Nephron (organoid): ENCODE measurements around the gene SLC5A3.

Source experiments
- H3K27ac Mint-ChIP-seq, 3 experiments: 2 replicates each; pipeline ENCODE4 v1.8.0; 2020; ENCODE audit warnings: mixed read lengths in 3 of 3, mild to moderate bottlenecking in 2 of 3, moderate library complexity in 1 of 3
- H3K27me3 Mint-ChIP-seq: 2 replicates; pipeline ENCODE4 v1.8.0; 2021; ENCODE audit warnings: low read depth, mild to moderate bottlenecking, moderate library complexity, mixed read lengths
- H3K36me3 Mint-ChIP-seq: 2 replicates; pipeline ENCODE4 v1.8.0; 2020; ENCODE audit warnings: low read depth, mixed read lengths
- H3K4me1 Mint-ChIP-seq: 2 replicates; pipeline ENCODE4 v1.8.0; 2020; ENCODE audit warnings: mixed read lengths
- H3K4me3 Mint-ChIP-seq, 3 experiments: 2 replicates each; pipeline ENCODE4 v1.8.0; 2020; ENCODE audit warnings: mild to moderate bottlenecking in 3 of 3, mixed read lengths in 3 of 3, moderate library complexity in 2 of 3
- H3K9me3 Mint-ChIP-seq: 2 replicates; pipeline ENCODE4 v1.8.0; 2020; ENCODE audit warnings: mixed read lengths
- TF ChIP-seq, protein P1 (sequence below), 3 experiments: fragments of 200-600 bp; sonication (generic); IDR thresholded peaks; one replicate each; pipeline ENCODE4 v1.5.0; 2021; ENCODE audit warnings: antibody characterized with exemption in 3 of 3; ENCODE audit not compliant: unreplicated experiment in 3 of 3

Gene SLC5A3

DNA sequence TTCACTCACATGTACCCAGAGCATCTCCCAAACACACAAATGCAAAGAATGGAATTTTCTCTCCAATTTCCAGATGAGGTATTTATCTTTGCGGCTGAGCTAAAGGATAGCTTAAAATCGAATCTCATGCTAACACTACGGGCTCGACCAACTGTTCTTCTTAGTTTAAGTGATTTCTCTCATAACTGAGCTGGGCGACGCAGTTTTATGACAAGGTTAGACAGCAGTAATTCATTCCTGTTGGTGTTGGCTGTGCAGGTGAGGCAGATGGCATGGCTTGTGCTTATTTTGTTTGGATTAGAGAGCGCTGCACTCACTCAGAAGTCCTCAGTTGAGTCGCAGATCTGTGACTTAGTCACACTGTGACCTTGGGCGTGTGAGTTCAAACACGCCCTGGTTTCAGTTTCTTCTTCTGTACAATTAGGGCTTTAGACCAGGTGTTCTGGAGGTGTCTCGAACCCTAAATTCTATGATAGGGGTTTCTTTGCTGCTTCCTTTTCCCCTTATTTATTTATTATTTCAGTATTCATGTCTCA is 41.5 kb upstream of the SLC5A3 start:
- Mint-ChIP-seq H3K4me1 (peaks cover 10% of the 10 kb centered on the region), H3K4me3 (no peak overlapping the region), H3K36me3 (peaks cover 4% of the 10 kb centered on the region), H3K9me3 (peaks cover 7% of the 10 kb centered on the region), H3K27me3 (peaks cover 4% of the 10 kb centered on the region), H3K27ac (no peak overlapping the region)
- TF ChIP-seq, protein P1, sequence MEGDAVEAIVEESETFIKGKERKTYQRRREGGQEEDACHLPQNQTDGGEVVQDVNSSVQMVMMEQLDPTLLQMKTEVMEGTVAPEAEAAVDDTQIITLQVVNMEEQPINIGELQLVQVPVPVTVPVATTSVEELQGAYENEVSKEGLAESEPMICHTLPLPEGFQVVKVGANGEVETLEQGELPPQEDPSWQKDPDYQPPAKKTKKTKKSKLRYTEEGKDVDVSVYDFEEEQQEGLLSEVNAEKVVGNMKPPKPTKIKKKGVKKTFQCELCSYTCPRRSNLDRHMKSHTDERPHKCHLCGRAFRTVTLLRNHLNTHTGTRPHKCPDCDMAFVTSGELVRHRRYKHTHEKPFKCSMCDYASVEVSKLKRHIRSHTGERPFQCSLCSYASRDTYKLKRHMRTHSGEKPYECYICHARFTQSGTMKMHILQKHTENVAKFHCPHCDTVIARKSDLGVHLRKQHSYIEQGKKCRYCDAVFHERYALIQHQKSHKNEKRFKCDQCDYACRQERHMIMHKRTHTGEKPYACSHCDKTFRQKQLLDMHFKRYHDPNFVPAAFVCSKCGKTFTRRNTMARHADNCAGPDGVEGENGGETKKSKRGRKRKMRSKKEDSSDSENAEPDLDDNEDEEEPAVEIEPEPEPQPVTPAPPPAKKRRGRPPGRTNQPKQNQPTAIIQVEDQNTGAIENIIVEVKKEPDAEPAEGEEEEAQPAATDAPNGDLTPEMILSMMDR (IDR thresholded peaks at IDR 0.05; ENCODE audit: unreplicated experiment in 3 of 3) = no peak

DNA sequence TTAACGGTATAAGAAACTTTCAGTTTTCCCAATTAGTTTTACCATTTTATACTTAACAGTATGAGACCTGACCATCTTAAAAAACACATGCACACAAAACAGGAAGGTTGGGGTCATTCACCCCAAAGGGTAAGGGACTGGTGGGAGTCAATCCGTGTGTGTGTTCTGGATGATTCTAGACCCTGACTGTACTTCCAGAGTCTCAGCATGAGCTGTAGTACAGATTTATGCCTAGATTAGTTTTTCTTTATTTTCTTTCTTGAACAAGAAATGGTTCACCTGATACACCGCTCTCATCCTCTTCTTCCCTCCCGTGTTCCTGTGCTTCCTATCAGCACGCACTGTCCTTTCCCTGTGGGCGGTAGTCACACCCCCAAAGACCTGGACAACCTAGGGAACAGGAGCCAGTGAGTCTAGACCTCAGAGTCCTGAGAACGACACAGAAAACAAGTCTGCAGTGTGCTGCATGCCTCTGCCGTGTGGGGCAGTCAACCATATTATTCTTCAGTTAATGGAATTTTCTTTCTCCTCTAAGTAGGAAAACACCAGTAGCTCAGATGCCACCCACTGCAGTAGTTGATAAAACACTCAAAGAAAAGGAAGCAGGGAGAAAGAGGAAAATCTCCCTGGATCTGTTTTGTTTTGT is 38.9 kb upstream of the SLC5A3 start:
- Mint-ChIP-seq H3K9me3 (peaks cover 2% of the 10 kb centered on the region), H3K36me3 (peaks cover 4% of the 10 kb centered on the region), H3K4me3 (no peak overlapping the region), H3K27ac (peak overlapping the region; percentile 64 to 89 (median 76)), H3K4me1 (peaks cover 10% of the 10 kb centered on the region), H3K27me3 (peaks cover 4% of the 10 kb centered on the region)
- TF ChIP-seq, protein P1 (IDR thresholded peaks at IDR 0.05; ENCODE audit: unreplicated experiment in 3 of 3) = peak in 2 of 3 experiments; percentile 9 to 15

DNA sequence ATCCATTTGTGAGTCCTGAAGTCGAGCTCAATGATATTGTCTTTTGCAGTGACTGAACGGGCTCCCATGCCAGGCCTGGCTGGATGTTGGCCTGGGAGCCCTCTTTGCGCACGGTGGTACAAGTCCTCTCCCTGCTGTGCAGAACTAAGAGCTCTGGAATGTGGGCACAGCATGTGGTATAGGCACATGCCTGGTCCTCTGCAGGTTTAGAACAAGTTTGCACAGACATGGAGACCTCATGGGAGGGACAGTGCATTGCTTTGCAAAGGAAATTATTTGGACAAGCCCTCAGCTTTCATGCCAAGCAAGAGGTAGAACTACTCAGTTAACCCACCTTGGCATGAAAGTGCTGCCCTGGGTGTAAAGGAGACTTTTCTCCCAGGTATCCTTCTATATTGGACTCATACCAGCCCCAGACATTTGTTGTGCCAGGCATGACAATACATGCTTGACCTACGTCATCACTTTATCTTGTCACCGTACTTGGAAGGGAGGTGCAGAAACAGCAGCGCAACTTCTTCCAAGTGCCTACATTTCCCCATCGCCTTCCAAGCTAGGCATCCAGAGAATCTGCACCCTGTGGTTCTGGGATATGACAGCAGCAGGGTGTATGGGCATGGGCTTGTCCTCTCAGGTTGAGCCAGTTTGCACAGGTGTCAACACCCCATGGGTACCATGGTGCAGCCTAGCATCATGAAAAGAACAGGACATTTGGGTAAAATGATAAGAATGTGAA is 37.6 kb upstream of the SLC5A3 start:
- TF ChIP-seq, protein P1 (IDR thresholded peaks at IDR 0.05; ENCODE audit: unreplicated experiment in 3 of 3) = no peak
- peaks cover 4% of the 10 kb centered on the region for H3K27me3 Mint-ChIP-seq
- peak overlapping the region in 1 of 3 experiments; percentile 89 for H3K27ac Mint-ChIP-seq
- no peak overlapping the region for H3K4me3 Mint-ChIP-seq
- H3K9me3 Mint-ChIP-seq = peaks cover 2% of the 10 kb centered on the region
- H3K36me3 Mint-ChIP-seq = peaks cover 4% of the 10 kb centered on the region
- H3K4me1 Mint-ChIP-seq = peaks cover 6% of the 10 kb centered on the region

DNA sequence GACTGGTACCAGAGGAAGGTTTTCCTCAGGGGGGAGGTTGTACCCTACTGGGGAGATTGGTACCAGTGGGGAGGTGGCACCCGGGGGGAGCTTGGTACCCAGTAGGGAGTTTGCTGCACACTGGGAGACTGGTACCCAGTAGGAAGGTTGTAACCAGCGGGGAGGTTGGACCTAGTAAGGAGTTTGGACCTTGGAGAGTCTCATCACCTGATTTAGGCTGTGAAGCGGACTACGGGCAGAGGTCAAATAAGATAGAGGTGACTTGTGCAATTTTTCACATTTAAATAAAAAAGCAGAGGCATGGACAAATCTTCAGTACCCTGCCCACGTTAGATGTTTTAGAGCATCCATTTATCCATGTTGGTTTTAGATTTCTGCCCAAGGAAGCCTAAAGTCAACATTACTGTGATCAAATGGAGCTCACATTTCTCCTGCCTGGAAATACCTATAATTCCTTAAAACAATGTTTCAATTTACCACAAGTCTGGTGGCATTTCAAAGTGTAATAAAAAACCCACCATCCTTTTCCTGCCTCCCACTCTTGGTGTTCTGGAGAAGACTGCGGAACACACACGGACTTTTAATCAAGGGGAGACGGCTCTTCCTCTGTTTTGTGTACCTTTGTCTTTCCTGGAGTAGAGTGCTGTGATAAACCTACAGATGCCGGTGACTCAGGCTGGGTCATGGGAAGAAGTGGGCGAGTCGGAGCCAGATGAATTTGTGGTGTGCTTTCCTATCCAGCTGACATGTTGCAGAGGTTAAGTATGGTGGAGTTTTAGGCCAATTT is 36.2 kb upstream of the SLC5A3 start:
- Mint-ChIP-seq H3K9me3 (no peaks in the 10 kb centered on the region), H3K27ac (no peak overlapping the region), H3K4me1 (peaks cover 6% of the 10 kb centered on the region), H3K27me3 (peaks cover 4% of the 10 kb centered on the region), H3K4me3 (no peak overlapping the region), H3K36me3 (peaks cover 4% of the 10 kb centered on the region)
- TF ChIP-seq, protein P1 (IDR thresholded peaks at IDR 0.05; ENCODE audit: unreplicated experiment in 3 of 3) = no peak

DNA sequence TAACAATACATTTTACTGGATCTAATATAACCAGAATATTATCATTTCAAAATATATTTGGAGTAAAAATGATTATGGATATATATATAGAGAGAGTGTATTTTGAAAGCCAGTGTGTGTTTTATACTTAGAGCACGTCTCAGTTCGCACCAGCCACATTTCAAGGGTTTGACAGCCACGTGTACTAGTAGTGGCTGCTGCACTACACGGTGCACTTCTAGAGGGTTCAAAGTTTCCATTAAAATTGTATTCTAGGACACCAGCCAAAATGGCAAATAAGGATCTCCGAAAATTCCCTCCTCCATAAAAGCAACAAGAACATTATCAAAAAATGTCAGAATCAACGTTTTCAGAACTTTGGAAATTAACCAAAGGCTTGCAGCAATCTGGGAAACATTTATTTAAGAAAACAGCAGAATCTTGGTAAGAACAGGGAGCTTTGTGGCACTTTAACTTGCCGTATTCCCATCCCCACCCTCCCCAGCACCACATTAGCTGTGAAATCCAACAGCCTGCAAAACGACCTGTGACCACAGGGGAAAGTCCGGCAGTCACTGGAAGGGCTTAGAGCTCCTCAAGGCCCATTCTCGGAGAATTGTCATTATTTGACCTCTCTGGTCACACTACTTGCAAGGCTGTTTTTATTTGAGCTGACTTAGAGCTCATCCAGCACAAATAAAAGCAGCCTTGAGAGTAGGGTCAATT is 33.5 kb upstream of the SLC5A3 start:
- no peak overlapping the region for H3K4me3 Mint-ChIP-seq
- TF ChIP-seq, protein P1 (IDR thresholded peaks at IDR 0.05; ENCODE audit: unreplicated experiment in 3 of 3) = no peak
- H3K27me3 Mint-ChIP-seq = peaks cover 4% of the 10 kb centered on the region
- no peaks in the 10 kb centered on the region for H3K4me1 Mint-ChIP-seq
- no peaks in the 10 kb centered on the region for H3K9me3 Mint-ChIP-seq
- H3K36me3 Mint-ChIP-seq = peaks cover 4% of the 10 kb centered on the region
- no peak overlapping the region for H3K27ac Mint-ChIP-seq
